SK-N-SH (cell line): ENCODE measurements around the gene C17orf75. TPM values are rescaled to one million over a fixed set of nuclear protein-coding genes. Genes with fewer than 3 reads are reported as not detected.

Source experiments
- CTCF ChIA-PET: fragments of 300-600, 350-600 bp; formaldehyde crosslinking; extraction: SDS; loops from one replicate; lab custom pipeline; 2021; lab: Yijun Ruan, JAX
- POLR2A ChIA-PET: fragments of 350-600 bp; sonication (Branson Sonifier 250); formaldehyde crosslinking; extraction: SDS; loops from one replicate; lab custom pipeline; 2020; ENCODE audit warnings: antibody characterized with exemption, inconsistent platforms; lab: Yijun Ruan, JAX
- DNase-seq: peaks from one replicate; pipeline ENCODE4 v3.0.0; 2012
- H2AFZ ChIP-seq: fragments of 200-600 bp; sonication (generic); 2 replicates; pipeline ENCODE4 v1.8.1; 2016; ENCODE audit warnings: antibody characterized with exemption, mild to moderate bottlenecking, low read depth
- H3F3A ChIP-seq: fragments of 200-600 bp; sonication (generic); replicated peaks from 2 replicates; pipeline ENCODE3; 2016; ENCODE audit warnings: antibody characterized with exemption, mild to moderate bottlenecking; ENCODE audit not compliant: insufficient read depth
- H3K27ac ChIP-seq, 2 experiments: fragments of 200-500 bp in 1 of 2; fragments of 200-600 bp in 1 of 2; sonication (Bioruptor generic) in 1 of 2; sonication (generic), shearing (Covaris generic) in 1 of 2; 2 replicates each; pipeline versions ENCODE4 v1.5.1 to v1.6.1; 2014 to 2016; ENCODE audit warnings: low read depth in 2 of 2, inconsistent platforms in 1 of 2, low read length in 1 of 2, mild to moderate bottlenecking in 1 of 2, mixed read lengths in 1 of 2
- H3K27me3 ChIP-seq: fragments of 200-600 bp; sonication (generic), shearing (Covaris generic); 2 replicates; pipeline ENCODE4 v1.6.1; 2016; ENCODE audit warnings: mixed run types; ENCODE audit not compliant: insufficient read depth
- H3K36me3 ChIP-seq, 2 experiments: fragments of 200-500 bp in 1 of 2; fragments of 200-600 bp in 1 of 2; sonication (Bioruptor generic) in 1 of 2; sonication (generic) in 1 of 2; replicated peaks in 1 of 2; 2 replicates each; pipeline versions ENCODE3 to v1.5.1; 2014 to 2016; ENCODE audit warnings: low read length in 1 of 2, mild to moderate bottlenecking in 1 of 2; ENCODE audit not compliant: insufficient read depth in 2 of 2, control insufficient read depth in 1 of 2
- H3K4me1 ChIP-seq, 2 experiments: fragments of 200-500 bp in 1 of 2; fragments of 200-600 bp in 1 of 2; sonication (Bioruptor generic) in 1 of 2; sonication (generic), shearing (Covaris generic) in 1 of 2; 2 replicates each; pipeline versions ENCODE4 v1.5.1 to v1.6.1; 2014 to 2016; ENCODE audit warnings: low read depth in 1 of 2, low read length in 1 of 2, mixed run types in 1 of 2; ENCODE audit not compliant: insufficient read depth in 2 of 2, control insufficient read depth in 1 of 2
- H3K4me2 ChIP-seq: fragments of 200-600 bp; sonication (generic), shearing (Covaris generic); 2 replicates; pipeline ENCODE4 v1.6.1; 2017; ENCODE audit warnings: mixed run types
- H3K4me3 ChIP-seq, 2 experiments: fragments of 200-500 bp in 1 of 2; fragments of 200-600 bp in 1 of 2; sonication (Bioruptor generic) in 1 of 2; sonication (generic), shearing (Covaris generic) in 1 of 2; 2 replicates each; pipeline versions ENCODE4 v1.5.1 to v1.8.1; 2014 to 2016; ENCODE audit warnings: low read depth in 2 of 2, inconsistent platforms in 1 of 2, low read length in 1 of 2, mild to moderate bottlenecking in 1 of 2, mixed read lengths in 1 of 2, moderate library complexity in 1 of 2
- H3K79me2 ChIP-seq: fragments of 200-600 bp; sonication (generic); 2 replicates; pipeline ENCODE4 v1.8.1; 2017; ENCODE audit warnings: mild to moderate bottlenecking; ENCODE audit not compliant: insufficient read depth
- H3K9ac ChIP-seq: fragments of 200-600 bp; sonication (generic); 2 replicates; pipeline ENCODE4 v1.6.1; 2017; ENCODE audit warnings: mixed run types
- H3K9me2 ChIP-seq: fragments of 200-600 bp; sonication (generic); 2 replicates; pipeline ENCODE4 v1.6.1; 2017; ENCODE audit warnings: mixed run types
- H3K9me3 ChIP-seq: fragments of 200-600 bp; sonication (generic); 2 replicates; pipeline ENCODE4 v1.6.1; 2017; ENCODE audit warnings: mixed run types, mild to moderate bottlenecking, moderate library complexity
- H4K20me1 ChIP-seq: fragments of 200-600 bp; sonication (generic); 2 replicates; pipeline ENCODE4 v1.6.1; 2017; ENCODE audit warnings: mild to moderate bottlenecking, mixed run types; ENCODE audit not compliant: insufficient read depth
- EP300 ChIP-seq, 2 experiments: IDR thresholded peaks; 2 replicates each; pipeline versions ENCODE4 v1.4.0 to v1.6.1; 2012; ENCODE audit warnings: borderline replicate concordance in 1 of 2, low read depth in 1 of 2, low read length in 1 of 2
- EZH2phosphoT487 ChIP-seq: fragments of 200-600 bp; sonication (generic); IDR thresholded peaks from 2 replicates; pipeline ENCODE4 v1.6.1; 2017; ENCODE audit warnings: low read depth, mixed run types, mild to moderate bottlenecking, antibody characterized with exemption, moderate library complexity, borderline replicate concordance
- FOSL2 ChIP-seq: IDR thresholded peaks from 2 replicates; pipeline ENCODE4 v1.4.0; 2012; ENCODE audit warnings: low read depth, mild to moderate bottlenecking, moderate library complexity, borderline replicate concordance
- FOXJ3 ChIP-seq: sonication (generic); formaldehyde crosslinking; IDR thresholded peaks from 2 replicates; pipeline ENCODE4 v1.5.1; 2020; ENCODE audit warnings: mild to moderate bottlenecking, missing genetic modification reagents
- FOXM1 ChIP-seq: IDR thresholded peaks from 2 replicates; pipeline ENCODE4 v1.4.0; 2012; ENCODE audit warnings: low read depth, mild to moderate bottlenecking
- GATA2 ChIP-seq: sonication (generic); formaldehyde crosslinking; IDR thresholded peaks from 2 replicates; pipeline ENCODE4 v1.5.0; 2020; ENCODE audit warnings: mild to moderate bottlenecking, missing genetic modification reagents
- IRF3 ChIP-seq: fragments of 150-350 bp; IDR thresholded peaks from 2 replicates; pipeline ENCODE4 v1.6.1; 2016; ENCODE audit warnings: mild to moderate bottlenecking, low read depth, low read length
- JUND ChIP-seq: IDR thresholded peaks from 2 replicates; pipeline ENCODE4 v1.4.0; 2012
- NFIC ChIP-seq: IDR thresholded peaks from 2 replicates; pipeline ENCODE4 v1.4.0; 2012; ENCODE audit warnings: borderline replicate concordance
- PBX3 ChIP-seq: IDR thresholded peaks from 2 replicates; pipeline ENCODE4; 2012
- POLR2AphosphoS5 ChIP-seq: IDR thresholded peaks from 2 replicates; pipeline ENCODE4 v1.6.1; 2012; ENCODE audit warnings: low read depth, low read length
- RAD21 ChIP-seq: IDR thresholded peaks from 2 replicates; pipeline ENCODE4 v1.6.1; 2012; ENCODE audit warnings: mild to moderate bottlenecking, low read length
- REST ChIP-seq: IDR thresholded peaks from 2 replicates; pipeline ENCODE4 v1.6.1; 2012; ENCODE audit warnings: mild to moderate bottlenecking, low read depth, low read length, moderate library complexity
- RFX5 ChIP-seq: IDR thresholded peaks from 2 replicates; pipeline ENCODE4 v1.6.1; 2012; ENCODE audit warnings: mild to moderate bottlenecking, improper control_type of control experiment, low read length
- SIN3A ChIP-seq: IDR thresholded peaks from 2 replicates; pipeline ENCODE4 v1.6.1; 2012; ENCODE audit warnings: low read depth, mild to moderate bottlenecking, low read length, moderate library complexity, borderline replicate concordance
- SMC3 ChIP-seq: IDR thresholded peaks from 2 replicates; pipeline ENCODE4 v1.6.1; 2012; ENCODE audit warnings: low read depth, low read length, improper control_type of control experiment
- TAF1 ChIP-seq: IDR thresholded peaks from 2 replicates; pipeline ENCODE4 v1.6.1; 2012; ENCODE audit warnings: low read depth, mild to moderate bottlenecking, low read length, moderate library complexity, borderline replicate concordance
- TEAD4 ChIP-seq: IDR thresholded peaks from 2 replicates; pipeline ENCODE4 v1.4.0; 2012; ENCODE audit warnings: mild to moderate bottlenecking, borderline replicate concordance; ENCODE audit not compliant: insufficient read depth
- USF2 ChIP-seq: fragments of 150-350 bp; IDR thresholded peaks from 2 replicates; pipeline ENCODE4 v1.6.1; 2017; ENCODE audit warnings: antibody characterized with exemption, low read length, low read depth, borderline replicate concordance
- YY1 ChIP-seq: IDR thresholded peaks from 2 replicates; pipeline ENCODE4 v1.4.0; 2012; ENCODE audit warnings: low read depth, mild to moderate bottlenecking
- WGBS: methylation state at CpG from one replicate; pipeline ENCODE4 v1.1.6; 2017; ENCODE audit warnings: low lambda C conversion rate; 5-methylcytosine and 5-hydroxymethylcytosine counted together
- polyA plus RNA-seq, 3 experiments: library from polyadenylated mRNA; depleted of rRNA; stranded (reverse); fragments of >200 nt; gene quantifications; 2 replicates each; pipeline ENCODE4 v1.2.3, GENCODE V29; 2012

C17orf75 gene
- polyA plus RNA-seq, 1 of the 3 experiments (the other 2 are of a cell fraction), result 14.2 TPM

- H3K9ac ChIP-seq, result no peak overlapping the region
- H3K9me2 ChIP-seq, result no peaks in the 10 kb centered on the region
- H3K9me3 ChIP-seq, result no peaks in the 10 kb centered on the region
- no peaks in the 10 kb centered on the region for H4K20me1 ChIP-seq
- H3K36me3 ChIP-seq, result no peaks in the 10 kb centered on the region
- peaks cover 0 to 7% of the 10 kb centered on the region in 2 experiments; a peak in 1 of 4 replicates for H3K4me1 ChIP-seq
- CTCF ChIA-PET, result interaction anchor here (0.9 to 1.6 kb wide), 3 partner anchors 11 to 45 kb away, joined by 3 to 6 read pairs (median 4); no protein-coding TSS in a partner anchor
- no peak overlapping the region for H3K4me3 ChIP-seq
- TF ChIP-seq USF2, result no peak
- no peak for TF ChIP-seq EZH2phosphoT487
- TF ChIP-seq SMC3, result no peak
- TF ChIP-seq RAD21, result no peak
- TF ChIP-seq TEAD4, result no peak
- TF ChIP-seq RFX5, result no peak
- no peak for TF ChIP-seq REST
- TF ChIP-seq TAF1, result no peak
- TF ChIP-seq JUND, result no peak
- TF ChIP-seq GATA2 (CRISPR knock-in tag), result no peak
- TF ChIP-seq YY1, result no peak
- TF ChIP-seq EP300 (IDR thresholded peaks at IDR 0.05; ENCODE audit: borderline replicate concordance in 1 of 2, low read depth in 1 of 2, low read length in 1 of 2), result no peak
- TF ChIP-seq FOSL2, result no peak
- no peak for TF ChIP-seq SIN3A
- no peak for TF ChIP-seq POLR2AphosphoS5
- TF ChIP-seq NFIC, result no peak
- TF ChIP-seq FOXJ3 (CRISPR knock-in tag), result no peak
- no peak for TF ChIP-seq PBX3
- TF ChIP-seq IRF3, result no peak
- TF ChIP-seq FOXM1, result no peak
- POLR2A ChIA-PET, result no interaction called here
- no peak for DNase-seq
- no peaks in the 10 kb centered on the region for H3K27me3 ChIP-seq
- H3F3A ChIP-seq, result no peaks in the 10 kb centered on the region
- H3K27ac ChIP-seq, result no peak overlapping the region
- H3K4me2 ChIP-seq, result no peak overlapping the region
- H2AFZ ChIP-seq, result no peak overlapping the region
- 83% methylated on average over 3 of the region's 6 CpGs for WGBS
- no peaks in the 10 kb centered on the region for H3K79me2 ChIP-seq
Observed at GRCh38 chr17:32297860-32298259, 44.1 kb downstream of the C17orf75 start.
